T-helper 2 cell treated with Interferon-gamma antibody and Interleukin-4, amounts not matched to agents 5 μg/mL and 100 μg/mL, for 36 hours (primary cell): Measurements from ENCODE around the gene LRMDA.

ENCODE experiments used
- DNase-seq: peaks from one replicate; pipeline ENCODE4 v3.0.0; 2021; ENCODE audit warnings: low spot score
- H3K27ac Mint-ChIP-seq: one replicate; pipeline ENCODE4 v1.8.0; 2021; ENCODE audit warnings: mild to moderate bottlenecking, mixed read lengths
- H3K27me3 Mint-ChIP-seq: one replicate; pipeline ENCODE4 v1.8.0; 2021; ENCODE audit warnings: low read depth, mixed read lengths
- H3K36me3 Mint-ChIP-seq: one replicate; pipeline ENCODE4 v1.8.0; 2021; ENCODE audit warnings: low read depth, mixed read lengths
- H3K4me1 Mint-ChIP-seq: one replicate; pipeline ENCODE4 v1.8.0; 2021; ENCODE audit warnings: low read depth, mixed read lengths
- H3K4me3 Mint-ChIP-seq: one replicate; pipeline ENCODE4 v1.8.0; 2022; ENCODE audit warnings: mild to moderate bottlenecking, moderate library complexity, mixed read lengths
- H3K9me3 Mint-ChIP-seq: one replicate; pipeline ENCODE4 v1.8.0; 2021; ENCODE audit warnings: mixed read lengths

Gene LRMDA

GRCh38 chr10:75717126-75717916 lies 285.9 kb downstream of the LRMDA start:
- H3K27ac Mint-ChIP-seq = no peak overlapping the region
- H3K9me3 Mint-ChIP-seq = no peaks in the 10 kb centered on the region
- peaks cover 7% of the 10 kb centered on the region for H3K27me3 Mint-ChIP-seq
- H3K36me3 Mint-ChIP-seq = no peaks in the 10 kb centered on the region
- no peaks in the 10 kb centered on the region for H3K4me1 Mint-ChIP-seq
- no peak for DNase-seq
- H3K4me3 Mint-ChIP-seq = no peak overlapping the region

- Mint-ChIP-seq H3K4me3 (no peak overlapping the region), H3K27ac (no peak overlapping the region), H3K4me1 (no peaks in the 10 kb centered on the region), H3K27me3 (no peaks in the 10 kb centered on the region), H3K36me3 (no peaks in the 10 kb centered on the region), H3K9me3 (no peaks in the 10 kb centered on the region)
- DNase-seq = no peak
Observed at GRCh38 chr10:75718991-75719390, 287.6 kb downstream of the LRMDA start.

DNA sequence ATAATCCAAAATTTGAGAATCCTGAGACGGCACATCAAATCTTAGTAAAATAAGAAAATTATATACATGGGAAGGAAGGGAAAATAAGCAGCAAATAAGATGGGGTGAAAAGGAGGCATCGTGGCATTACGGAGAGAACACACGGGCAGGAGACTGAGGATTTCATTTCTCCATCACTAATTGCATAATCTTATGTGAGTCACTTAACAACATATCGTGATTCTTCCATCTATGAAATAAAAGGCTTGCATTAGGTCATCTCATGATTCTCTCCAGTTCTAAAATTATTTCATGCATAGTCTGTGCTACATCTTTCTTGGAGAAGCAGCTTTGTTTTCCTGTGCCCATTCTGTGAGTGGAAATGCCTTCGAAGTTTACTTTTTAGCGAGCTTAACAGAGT lies 288.7 kb downstream of the LRMDA start:
- Mint-ChIP-seq H3K4me3 (no peak overlapping the region), H3K4me1 (no peaks in the 10 kb centered on the region), H3K9me3 (no peaks in the 10 kb centered on the region), H3K36me3 (no peaks in the 10 kb centered on the region), H3K27ac (no peak overlapping the region), H3K27me3 (no peaks in the 10 kb centered on the region)
- no peak for DNase-seq

DNA sequence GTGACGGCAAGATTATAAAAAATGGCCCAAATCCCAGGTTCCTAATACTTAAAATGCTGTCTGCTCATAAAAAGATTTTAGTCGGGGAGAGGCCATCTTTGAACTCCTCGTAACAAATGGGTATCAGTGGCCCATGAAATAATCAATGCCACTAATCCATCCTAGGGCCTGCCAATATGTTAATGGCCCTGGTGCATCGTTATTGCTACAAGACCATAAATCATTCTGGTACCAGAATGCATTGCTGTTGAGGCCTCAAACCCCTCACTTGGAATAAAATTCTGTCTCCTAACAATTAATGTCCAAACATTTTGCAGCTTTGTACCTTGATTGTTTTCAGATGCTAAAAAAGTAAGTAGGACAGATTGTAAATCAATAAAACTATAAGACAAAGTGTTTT lies 290.6 kb downstream of the LRMDA start:
- Mint-ChIP-seq H3K27ac (no peak overlapping the region), H3K4me3 (no peak overlapping the region), H3K9me3 (no peaks in the 10 kb centered on the region), H3K27me3 (no peaks in the 10 kb centered on the region), H3K4me1 (no peaks in the 10 kb centered on the region), H3K36me3 (no peaks in the 10 kb centered on the region)
- no peak for DNase-seq

DNA sequence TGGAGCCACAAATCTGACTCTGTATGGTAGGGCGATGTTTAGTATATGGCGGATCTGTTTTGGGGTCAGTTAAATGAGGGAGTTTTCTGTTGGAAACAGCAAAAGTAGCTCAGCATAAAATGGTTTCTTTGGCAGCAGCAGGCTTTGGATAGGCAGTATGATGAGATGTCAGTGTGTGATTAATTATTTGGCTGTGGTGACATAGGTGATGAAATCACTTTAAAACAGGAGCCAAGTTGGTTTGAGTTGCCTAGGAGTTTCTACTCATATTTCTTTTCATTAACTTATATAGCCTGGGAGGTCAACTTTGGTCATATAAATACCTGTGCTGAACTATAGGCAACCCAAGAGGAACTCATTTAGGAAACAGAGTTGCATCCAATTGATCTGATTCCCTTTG lies 291.2 kb downstream of the LRMDA start:
- Mint-ChIP-seq H3K4me1 (no peaks in the 10 kb centered on the region), H3K36me3 (no peaks in the 10 kb centered on the region), H3K27me3 (no peaks in the 10 kb centered on the region), H3K27ac (no peak overlapping the region), H3K4me3 (no peak overlapping the region), H3K9me3 (no peaks in the 10 kb centered on the region)
- DNase-seq = no peak

DNA sequence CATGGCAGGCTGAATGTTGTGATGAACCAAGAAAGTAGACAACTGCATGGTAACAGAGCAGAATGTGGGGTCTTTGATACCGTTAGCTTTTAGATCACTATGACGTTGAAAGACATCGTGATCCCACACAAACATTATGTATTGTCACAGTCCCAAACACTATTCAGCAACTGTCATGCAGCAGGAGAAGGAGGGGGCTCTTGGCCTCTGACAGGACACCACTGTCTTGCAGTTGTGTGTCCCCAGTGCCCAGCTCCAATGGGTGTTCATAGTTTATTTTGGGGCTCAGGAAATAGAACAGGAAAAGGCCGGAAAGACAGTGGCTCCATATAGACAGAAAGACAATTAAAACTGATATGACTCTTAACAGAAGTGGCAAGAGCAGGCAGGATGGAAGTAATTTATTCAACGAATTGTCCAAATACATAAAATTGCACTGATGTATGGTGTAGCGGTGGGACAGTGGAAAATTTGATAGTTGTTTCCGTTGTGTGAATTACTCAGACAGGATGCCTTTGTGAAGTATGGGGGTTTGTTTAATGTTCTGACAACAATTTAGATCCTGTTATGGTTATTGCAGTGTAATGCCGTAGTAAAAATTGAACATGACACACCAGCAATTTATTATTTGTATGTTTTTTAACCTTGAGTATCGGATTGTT lies 292.0 kb downstream of the LRMDA start:
- H3K27me3 Mint-ChIP-seq = no peaks in the 10 kb centered on the region
- H3K9me3 Mint-ChIP-seq = no peaks in the 10 kb centered on the region
- no peak overlapping the region for H3K27ac Mint-ChIP-seq
- no peaks in the 10 kb centered on the region for H3K36me3 Mint-ChIP-seq
- H3K4me3 Mint-ChIP-seq = no peak overlapping the region
- no peak for DNase-seq
- H3K4me1 Mint-ChIP-seq = no peaks in the 10 kb centered on the region

DNA sequence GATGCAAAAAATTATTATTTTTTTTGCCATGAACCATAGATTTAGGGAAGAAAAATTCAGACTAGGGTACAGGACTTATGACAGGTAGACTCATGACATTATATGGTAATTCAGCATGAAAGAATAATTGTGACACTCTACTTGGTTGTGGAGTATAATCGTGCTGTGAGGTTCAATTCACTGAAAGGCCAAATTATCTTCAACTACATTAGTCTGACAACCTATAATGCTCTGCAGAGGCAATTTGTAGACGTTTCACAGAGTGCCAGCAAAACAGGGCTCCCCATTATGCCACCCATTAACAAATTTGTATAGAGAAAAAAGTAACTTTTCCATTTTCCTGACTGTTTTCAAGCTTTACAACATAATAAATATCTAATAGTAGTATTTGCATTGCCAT lies 292.6 kb downstream of the LRMDA start:
- no peaks in the 10 kb centered on the region for H3K36me3 Mint-ChIP-seq
- no peaks in the 10 kb centered on the region for H3K27me3 Mint-ChIP-seq
- H3K4me1 Mint-ChIP-seq = no peaks in the 10 kb centered on the region
- no peak overlapping the region for H3K27ac Mint-ChIP-seq
- no peak overlapping the region for H3K4me3 Mint-ChIP-seq
- DNase-seq = no peak
- no peaks in the 10 kb centered on the region for H3K9me3 Mint-ChIP-seq

GRCh38 chr10:75726522-75727483 lies 295.4 kb downstream of the LRMDA start:
- Mint-ChIP-seq H3K27me3 (no peaks in the 10 kb centered on the region), H3K4me1 (no peaks in the 10 kb centered on the region), H3K27ac (no peak overlapping the region), H3K36me3 (no peaks in the 10 kb centered on the region), H3K4me3 (no peak overlapping the region), H3K9me3 (no peaks in the 10 kb centered on the region)
- no peak for DNase-seq

DNA sequence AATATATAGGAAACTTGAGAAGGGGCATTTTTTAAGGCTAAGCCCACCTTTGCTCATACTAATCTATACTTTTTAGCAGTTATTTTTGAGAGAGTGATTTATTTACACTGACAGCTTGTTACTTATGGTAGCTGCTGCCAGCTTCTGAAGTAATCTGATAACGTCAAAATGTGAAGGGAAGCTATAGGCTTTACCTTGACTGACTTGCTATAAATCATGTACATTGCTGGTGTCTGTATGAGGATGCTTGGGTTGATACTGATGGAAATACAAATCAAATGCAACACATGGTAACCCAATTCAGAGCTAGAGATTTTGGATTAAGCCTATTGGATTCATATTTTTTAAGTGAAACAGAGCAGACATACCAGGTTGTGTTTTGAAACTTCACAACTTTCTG lies 299.4 kb downstream of the LRMDA start:
- no peak overlapping the region for H3K4me3 Mint-ChIP-seq
- no peak overlapping the region for H3K27ac Mint-ChIP-seq
- H3K27me3 Mint-ChIP-seq = no peaks in the 10 kb centered on the region
- no peaks in the 10 kb centered on the region for H3K9me3 Mint-ChIP-seq
- no peaks in the 10 kb centered on the region for H3K4me1 Mint-ChIP-seq
- H3K36me3 Mint-ChIP-seq = no peaks in the 10 kb centered on the region
- no peak for DNase-seq

GRCh38 chr10:75733135-75733890 lies 301.9 kb downstream of the LRMDA start:
- H3K36me3 Mint-ChIP-seq = no peaks in the 10 kb centered on the region
- no peak overlapping the region for H3K4me3 Mint-ChIP-seq
- DNase-seq = no peak
- H3K27ac Mint-ChIP-seq = no peak overlapping the region
- no peaks in the 10 kb centered on the region for H3K27me3 Mint-ChIP-seq
- no peaks in the 10 kb centered on the region for H3K9me3 Mint-ChIP-seq
- no peaks in the 10 kb centered on the region for H3K4me1 Mint-ChIP-seq

GRCh38 chr10:75736151-75736640 lies 304.8 kb downstream of the LRMDA start:
- no peak overlapping the region for H3K4me3 Mint-ChIP-seq
- H3K4me1 Mint-ChIP-seq = no peaks in the 10 kb centered on the region
- no peaks in the 10 kb centered on the region for H3K27me3 Mint-ChIP-seq
- DNase-seq = no peak
- no peaks in the 10 kb centered on the region for H3K36me3 Mint-ChIP-seq
- no peak overlapping the region for H3K27ac Mint-ChIP-seq
- no peaks in the 10 kb centered on the region for H3K9me3 Mint-ChIP-seq

DNA sequence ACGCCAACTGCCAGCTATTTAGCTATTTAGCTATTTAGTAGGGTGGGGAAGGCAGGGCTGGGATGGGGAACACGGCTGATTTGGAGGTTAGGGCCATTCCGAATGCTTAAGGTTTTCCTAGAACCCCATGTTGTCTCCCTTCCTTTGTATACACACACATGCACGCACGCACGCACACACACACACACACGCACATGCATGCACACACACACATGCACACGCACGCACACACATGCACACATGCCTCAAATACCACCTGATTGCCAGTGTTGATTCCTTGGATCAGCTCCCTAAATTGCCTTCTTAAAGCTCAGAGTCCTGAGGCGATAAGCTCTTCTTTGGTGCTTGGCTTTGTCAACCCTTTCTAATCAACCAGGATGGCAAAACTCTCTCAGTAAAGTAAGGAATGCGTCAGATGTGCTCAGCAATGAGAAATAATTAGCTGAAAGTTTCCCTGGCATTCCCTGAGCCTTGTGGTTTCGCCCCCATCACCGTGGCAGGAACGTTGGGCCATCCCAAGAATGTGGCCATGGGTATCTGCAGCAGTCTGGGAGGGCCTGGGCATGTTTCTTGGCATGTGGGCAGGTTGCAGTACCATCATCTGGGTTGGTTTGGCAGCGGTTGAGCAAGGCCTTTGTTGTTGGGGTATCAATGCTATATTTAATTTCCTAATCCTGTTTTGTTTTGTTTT lies 305.6 kb downstream of the LRMDA start:
- Mint-ChIP-seq H3K4me1 (no peaks in the 10 kb centered on the region), H3K27ac (no peak overlapping the region), H3K36me3 (no peaks in the 10 kb centered on the region), H3K4me3 (no peak overlapping the region), H3K27me3 (no peaks in the 10 kb centered on the region), H3K9me3 (no peaks in the 10 kb centered on the region)
- DNase-seq = no peak

DNA sequence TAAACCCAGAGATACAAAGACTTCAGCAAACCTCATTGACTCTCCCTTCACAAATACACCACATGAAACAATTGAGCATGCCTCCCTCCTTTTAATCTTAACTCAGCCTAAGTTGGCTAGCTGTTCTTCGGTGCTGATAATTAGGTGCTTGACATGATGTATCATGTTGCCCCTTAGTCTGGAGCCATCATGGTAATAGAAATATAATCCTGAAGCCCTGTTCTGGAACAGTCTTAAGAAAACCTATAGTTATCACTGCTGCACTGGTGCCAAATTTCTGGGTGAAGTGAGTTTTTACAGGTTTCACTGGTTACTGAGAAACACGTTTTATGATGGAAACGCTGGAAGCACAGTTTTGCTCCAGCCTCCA lies 306.1 kb downstream of the LRMDA start:
- H3K36me3 Mint-ChIP-seq = no peaks in the 10 kb centered on the region
- H3K9me3 Mint-ChIP-seq = no peaks in the 10 kb centered on the region

More for the DNA sequence above, 306.1 kb downstream of the LRMDA start:
- DNase-seq = no peak
- H3K4me1 Mint-ChIP-seq = no peaks in the 10 kb centered on the region
- H3K4me3 Mint-ChIP-seq = no peak overlapping the region
- no peak overlapping the region for H3K27ac Mint-ChIP-seq
- no peaks in the 10 kb centered on the region for H3K27me3 Mint-ChIP-seq
